ENCODE measurements around the gene PRR5L.

GRCh38 chr11:36388951-36389350 lies 92.9 kb downstream of the PRR5L start:
- TF ChIP-seq POLR2A (IDR thresholded peaks at IDR 0.05; ENCODE audit: low read length) (no peak), GATA1 (IDR thresholded peaks at IDR 0.05; ENCODE audit: low read depth, low read length) (no peak)

Measured in erythroblast (primary cell).